Activated T-cell treated with anti-CD3 and anti-CD28 coated beads, Interleukin-2, amount 50 U/mL, for 72 hours (primary cell): ENCODE results near the gene PGAM1. TPM values are rescaled to one million over a fixed set of nuclear protein-coding genes. Genes with fewer than 3 reads are reported as not detected.

Source experiments
- ATAC-seq, 2 donors: fragments of 150-1000 bp; cut with Tn5 transposase; replicated peaks in 1 of 2; 2 replicates each; pipeline ENCODE4 v1.10.0; 2021; ENCODE audit warnings: moderate library complexity in 2 of 2, mild to moderate bottlenecking in 1 of 2
- DNase-seq, 2 donors: peaks; one replicate each; pipeline ENCODE4 v3.0.0; 2021 to 2022; ENCODE audit warnings: mixed read lengths in 1 of 2
- H3K27ac Mint-ChIP-seq: one replicate; pipeline ENCODE4 v1.8.0; 2022; ENCODE audit warnings: mild to moderate bottlenecking, moderate library complexity, mixed read lengths
- H3K27me3 Mint-ChIP-seq: one replicate; pipeline ENCODE4 v1.8.0; 2022; ENCODE audit warnings: low read depth, mixed read lengths
- H3K36me3 Mint-ChIP-seq, 2 donors: one replicate each; pipeline ENCODE4 v1.8.0; 2022; ENCODE audit warnings: mixed read lengths in 2 of 2, mild to moderate bottlenecking in 1 of 2; ENCODE audit not compliant: insufficient read depth in 2 of 2
- H3K4me1 Mint-ChIP-seq: one replicate; pipeline ENCODE4 v1.8.0; 2022; ENCODE audit warnings: low read depth, mixed read lengths
- H3K4me3 Mint-ChIP-seq, 2 donors: one replicate each; pipeline ENCODE4 v1.8.0; 2022; ENCODE audit warnings: mild to moderate bottlenecking in 2 of 2, mixed read lengths in 2 of 2, moderate library complexity in 2 of 2
- H3K9me3 Mint-ChIP-seq, 2 donors: one replicate each; pipeline ENCODE4 v1.8.0; 2022; ENCODE audit warnings: mixed read lengths in 2 of 2
- total RNA-seq, 2 donors: library from RNA; stranded (reverse); gene quantifications; one replicate each; pipeline ENCODE4 v1.2.3, GENCODE V29; 2022

PGAM1 gene
- 100 to 1,000 TPM; 362 to 512 TPM for total RNA-seq

DNA sequence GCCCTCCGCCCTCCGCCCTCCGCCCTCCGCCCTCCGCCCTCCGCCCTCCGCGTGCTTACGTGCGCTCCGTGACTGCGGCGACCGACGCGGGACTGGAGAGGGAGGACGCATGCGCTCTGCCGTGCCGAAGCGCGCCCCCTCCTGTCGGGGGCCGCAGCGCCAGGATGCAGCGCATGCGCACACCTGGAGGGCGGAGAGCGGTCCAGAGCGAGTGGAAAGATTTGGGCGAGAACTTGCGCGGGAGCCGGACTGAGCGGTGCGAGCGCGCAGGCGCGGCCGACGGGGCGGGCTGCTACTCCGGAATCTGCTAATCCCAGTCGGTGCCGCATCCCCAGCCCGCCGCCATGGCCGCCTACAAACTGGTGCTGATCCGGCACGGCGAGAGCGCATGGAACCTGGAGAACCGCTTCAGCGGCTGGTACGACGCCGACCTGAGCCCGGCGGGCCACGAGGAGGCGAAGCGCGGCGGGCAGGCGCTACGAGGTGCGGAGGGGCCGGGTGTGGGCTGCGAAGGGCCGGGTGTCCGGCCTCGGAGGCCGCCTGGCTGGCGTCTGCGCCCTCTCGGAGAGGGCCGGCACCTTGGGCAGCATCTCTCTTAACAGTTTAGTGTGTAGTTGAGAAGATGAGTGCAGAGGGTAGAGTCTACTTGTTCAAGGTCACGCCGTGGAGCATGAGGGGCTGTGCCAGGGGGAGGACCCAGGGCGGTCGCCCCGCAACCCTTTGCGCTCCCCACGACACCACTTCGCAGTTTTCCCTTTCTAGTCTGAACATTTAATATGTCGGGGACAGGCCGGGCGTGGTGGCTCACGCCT, at the start of gene PGAM1:
Gene PGAM1, plus strand, starts transcription at position 228 of the 812 bp plus-strand sequence. Its CDS starts 117 bp downstream, at position 345.
- H3K27ac Mint-ChIP-seq = peak within 1 kb of the TSS; percentile 98
- peak; percentile 80 for ATAC-seq
- no peaks in the 10 kb centered on the region for H3K9me3 Mint-ChIP-seq
- peak within 1 kb of the TSS; percentile 76 to 97 for H3K4me3 Mint-ChIP-seq
- peaks cover 16 to 32% of the 10 kb centered on the region in 2 donors for H3K36me3 Mint-ChIP-seq
- H3K27me3 Mint-ChIP-seq = no peaks in the 10 kb centered on the region
- peaks cover 60% of the 10 kb centered on the region for H3K4me1 Mint-ChIP-seq
- peak; percentile 94 to 98 for DNase-seq

DNA sequence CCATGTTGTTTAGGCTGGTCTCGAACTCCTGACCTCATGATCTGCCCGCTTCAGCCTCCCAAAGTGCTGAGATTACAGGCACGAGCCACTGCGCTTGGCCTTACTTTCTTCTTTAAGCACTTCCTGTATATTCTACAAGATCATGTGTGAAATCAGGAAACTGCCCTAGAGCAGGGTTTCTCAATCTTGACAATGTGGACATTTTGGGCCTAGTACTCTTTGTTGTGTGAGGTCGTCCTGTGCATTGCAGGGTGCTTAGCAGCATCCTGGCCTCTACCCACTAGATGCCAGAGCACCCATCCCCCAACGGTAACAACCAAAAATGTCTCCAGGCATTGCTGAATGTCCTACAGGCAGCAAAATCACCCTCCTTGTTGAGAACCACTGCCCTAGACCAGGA, 49.6 kb upstream of the PGAM1 start:
- Mint-ChIP-seq H3K4me3 (no peak overlapping the region), H3K4me1 (no peaks in the 10 kb centered on the region), H3K36me3 (peaks cover 2 to 7% of the 10 kb centered on the region in 2 donors), H3K27ac (no peak overlapping the region), H3K9me3 (no peaks in the 10 kb centered on the region), H3K27me3 (no peaks in the 10 kb centered on the region)
- DNase-seq = no peak
- no peak for ATAC-seq

DNA sequence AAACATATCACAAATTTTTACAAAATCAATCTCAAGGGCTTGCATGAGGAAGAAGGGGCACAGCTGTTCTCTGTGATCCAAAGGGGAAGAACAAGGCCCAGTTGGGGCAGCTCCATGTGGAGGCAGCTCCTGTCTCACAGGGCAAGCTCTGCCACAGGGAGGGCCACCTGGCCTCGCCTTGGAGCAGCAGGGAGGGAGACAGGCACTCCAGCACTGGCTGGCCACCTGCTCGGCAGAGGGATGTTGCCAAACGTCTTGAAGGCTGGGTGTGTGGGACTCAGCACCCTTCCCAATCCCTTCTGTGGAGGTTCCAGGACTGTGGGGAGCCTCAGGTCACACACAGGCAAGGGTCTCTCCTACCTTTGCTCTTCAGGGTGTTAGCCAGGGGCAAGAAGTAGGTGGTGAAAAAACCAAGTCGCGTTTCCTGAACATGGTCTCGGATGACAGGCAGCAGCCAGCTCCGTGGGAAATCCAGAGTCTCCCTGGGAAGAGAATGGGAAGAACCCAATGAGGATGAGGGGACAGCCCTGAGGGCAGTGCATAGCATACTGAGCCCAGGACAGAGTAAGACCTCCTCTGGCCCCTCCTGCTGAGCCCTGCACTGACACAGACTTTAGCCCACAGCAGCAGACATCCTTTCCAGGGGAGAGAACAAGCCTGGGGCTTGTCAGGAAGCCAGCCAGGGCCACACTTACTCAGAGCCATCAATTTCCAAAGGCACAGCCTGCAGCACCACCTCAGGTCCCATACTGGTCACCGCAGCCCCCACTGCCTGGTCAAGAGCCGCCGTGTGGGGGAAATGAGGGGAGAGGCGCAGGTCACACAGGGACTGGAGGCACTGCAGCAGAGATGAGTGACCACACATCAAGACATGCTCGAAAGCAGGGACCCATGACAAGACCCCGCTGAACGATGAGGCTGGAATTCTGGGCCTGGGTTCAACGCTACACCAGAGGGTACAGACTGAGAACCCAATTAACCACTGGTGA, 46.8 kb upstream of the PGAM1 start:
- ATAC-seq = no peak
- no peaks in the 10 kb centered on the region for H3K27me3 Mint-ChIP-seq
- H3K27ac Mint-ChIP-seq = no peak overlapping the region

DNA sequence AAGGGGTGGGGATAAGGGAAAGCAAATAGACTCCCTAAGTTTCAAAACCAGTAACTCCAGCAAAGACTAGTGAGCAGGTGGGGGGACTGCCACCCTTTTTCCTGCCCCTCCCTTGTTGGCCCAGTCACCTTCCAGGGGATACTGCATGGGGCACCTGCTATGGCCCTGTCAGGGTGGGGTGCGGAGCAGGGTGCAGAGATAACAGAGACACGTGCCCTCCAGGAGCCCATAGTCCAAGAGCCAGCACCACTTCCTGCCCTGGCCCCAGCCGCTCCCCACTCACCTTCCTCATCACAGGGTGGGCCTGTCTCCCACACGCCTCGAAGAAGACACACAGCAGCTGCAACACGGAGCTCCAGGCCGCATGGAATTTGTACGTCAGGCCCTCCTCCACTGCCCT, 45.5 kb upstream of the PGAM1 start:
- DNase-seq = no peak
- H3K27me3 Mint-ChIP-seq = no peaks in the 10 kb centered on the region
- ATAC-seq = no peak
- no peak overlapping the region for H3K4me3 Mint-ChIP-seq
- H3K27ac Mint-ChIP-seq = no peak overlapping the region
- H3K4me1 Mint-ChIP-seq = no peaks in the 10 kb centered on the region
- H3K9me3 Mint-ChIP-seq = no peaks in the 10 kb centered on the region
- H3K36me3 Mint-ChIP-seq = peaks cover 2 to 9% of the 10 kb centered on the region in 2 donors

More for the DNA sequence above, 46.8 kb upstream of the PGAM1 start:
- no peak for DNase-seq
- H3K36me3 Mint-ChIP-seq = peaks cover 2 to 9% of the 10 kb centered on the region in 2 donors
- no peaks in the 10 kb centered on the region for H3K9me3 Mint-ChIP-seq
- no peaks in the 10 kb centered on the region for H3K4me1 Mint-ChIP-seq
- H3K4me3 Mint-ChIP-seq = no peak overlapping the region

DNA sequence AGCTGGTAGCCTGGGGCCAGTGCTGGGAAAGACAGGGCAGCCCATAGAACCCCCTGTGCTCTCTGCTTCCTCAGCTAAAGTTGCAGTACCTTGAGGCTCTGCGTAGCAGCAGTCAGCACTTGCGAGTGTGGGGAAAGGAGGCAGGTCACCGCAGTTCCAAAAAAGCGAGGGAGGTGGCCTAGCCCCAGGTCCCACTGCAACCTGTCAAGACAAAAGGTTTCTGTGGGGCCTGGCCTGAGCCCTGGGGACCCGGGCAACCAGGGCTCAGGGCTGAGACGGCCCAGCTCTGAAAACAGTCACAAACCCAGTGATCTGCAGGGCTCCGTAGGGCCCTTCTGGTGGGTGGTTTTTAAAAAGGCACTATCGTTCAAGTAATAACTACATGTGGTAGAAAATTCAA, 44.4 kb upstream of the PGAM1 start:
- peaks cover 2 to 8% of the 10 kb centered on the region in 2 donors for H3K36me3 Mint-ChIP-seq
- ATAC-seq (no peak), DNase-seq (no peak)
- H3K9me3 Mint-ChIP-seq = no peaks in the 10 kb centered on the region
- H3K27ac Mint-ChIP-seq = no peak overlapping the region
- no peaks in the 10 kb centered on the region for H3K4me1 Mint-ChIP-seq
- no peaks in the 10 kb centered on the region for H3K27me3 Mint-ChIP-seq
- H3K4me3 Mint-ChIP-seq = no peak overlapping the region

DNA sequence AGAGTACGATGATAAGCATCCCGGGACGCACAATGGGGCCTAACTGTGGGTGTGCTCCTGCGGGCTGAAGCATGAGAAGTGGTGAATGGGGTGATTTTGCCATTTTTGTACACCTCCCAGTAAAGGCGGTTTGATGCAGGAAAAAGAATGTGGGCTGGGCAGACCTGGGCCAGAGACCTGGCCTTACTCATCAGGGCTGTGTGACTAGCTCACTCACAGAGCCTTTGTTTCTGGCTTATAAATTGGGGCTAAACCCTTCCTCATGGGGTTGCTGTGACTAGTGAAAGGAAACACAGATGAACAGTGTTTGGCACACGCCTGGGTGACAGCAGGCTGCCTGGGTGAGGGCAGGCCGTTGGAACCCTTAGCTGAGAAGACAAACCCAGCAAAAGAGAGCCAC, 42.8 kb upstream of the PGAM1 start:
- ATAC-seq (no peak), DNase-seq (no peak)
- no peaks in the 10 kb centered on the region for H3K27me3 Mint-ChIP-seq
- peaks cover 2 to 6% of the 10 kb centered on the region in 2 donors for H3K36me3 Mint-ChIP-seq
- H3K27ac Mint-ChIP-seq = no peak overlapping the region
- H3K4me3 Mint-ChIP-seq = no peak overlapping the region
- H3K4me1 Mint-ChIP-seq = no peaks in the 10 kb centered on the region
- no peaks in the 10 kb centered on the region for H3K9me3 Mint-ChIP-seq

DNA sequence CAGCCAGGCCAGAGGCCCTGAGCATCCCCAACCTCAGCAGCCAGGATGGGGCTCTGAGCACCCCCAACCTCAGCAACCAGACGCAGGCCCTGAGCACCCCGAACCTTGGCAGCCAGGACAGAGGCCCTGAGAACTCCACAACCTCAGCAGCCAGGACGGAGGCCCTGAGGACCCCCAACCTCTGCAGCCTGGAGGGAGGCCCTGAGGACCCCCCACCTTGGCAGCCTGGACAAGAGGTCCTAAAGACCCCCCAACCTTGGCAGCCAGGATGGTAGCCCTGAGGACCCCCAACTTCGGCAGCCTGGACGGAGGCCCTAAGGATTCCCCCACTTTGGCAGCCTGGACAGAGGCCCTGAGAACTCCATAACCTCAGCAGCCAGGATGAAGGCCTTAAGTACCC, 41.8 kb upstream of the PGAM1 start:
- Mint-ChIP-seq H3K27ac (no peak overlapping the region), H3K27me3 (no peaks in the 10 kb centered on the region), H3K4me1 (no peaks in the 10 kb centered on the region), H3K9me3 (no peaks in the 10 kb centered on the region), H3K36me3 (peaks cover 5 to 8% of the 10 kb centered on the region in 2 donors), H3K4me3 (no peak overlapping the region)
- DNase-seq (no peak), ATAC-seq (no peak)

DNA sequence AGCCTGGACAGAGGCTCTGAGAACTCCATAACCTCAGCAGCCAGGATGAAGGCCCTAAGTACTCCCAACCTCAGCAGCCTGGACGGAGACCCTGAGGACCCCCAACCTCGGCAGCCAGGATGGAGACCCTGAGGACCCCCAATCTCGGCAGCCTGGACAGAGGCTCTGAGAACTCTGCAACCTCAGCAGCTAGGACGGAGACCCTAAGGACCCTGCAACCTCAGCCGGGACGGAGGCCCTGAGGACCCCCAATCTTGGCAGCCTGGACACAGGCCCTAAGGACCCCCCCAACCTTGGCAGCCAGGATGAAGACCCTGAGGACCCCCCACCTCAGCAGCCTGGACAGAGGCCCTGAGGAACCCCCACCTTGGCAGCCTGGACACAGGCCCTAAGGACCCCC, 41.4 kb upstream of the PGAM1 start:
- Mint-ChIP-seq H3K9me3 (no peaks in the 10 kb centered on the region), H3K4me1 (no peaks in the 10 kb centered on the region), H3K36me3 (peaks cover 5 to 8% of the 10 kb centered on the region in 2 donors), H3K27ac (no peak overlapping the region), H3K27me3 (no peaks in the 10 kb centered on the region), H3K4me3 (no peak overlapping the region)
- DNase-seq (no peak), ATAC-seq (no peak)

DNA sequence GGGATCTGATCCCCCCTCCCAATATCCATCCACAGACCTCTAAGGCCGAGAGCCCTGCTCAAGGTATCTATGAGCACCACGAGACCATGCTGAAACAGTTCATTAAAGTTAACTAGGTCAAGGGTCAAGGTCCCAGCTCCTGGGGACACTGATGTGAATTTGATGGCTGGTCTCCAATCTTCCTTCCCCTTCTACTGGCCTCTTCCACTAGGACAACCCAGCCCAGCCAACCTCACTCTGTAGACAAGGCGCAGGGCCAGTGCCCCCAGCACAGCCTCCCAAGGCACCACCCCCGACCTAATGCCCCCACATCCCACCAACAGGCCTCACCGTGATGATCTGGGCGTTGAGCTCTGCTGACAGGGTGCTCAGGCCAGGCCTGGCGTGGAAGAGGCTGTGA, 40.4 kb upstream of the PGAM1 start:
- H3K36me3 Mint-ChIP-seq = peaks cover 5 to 7% of the 10 kb centered on the region in 2 donors
- H3K27me3 Mint-ChIP-seq = no peaks in the 10 kb centered on the region
- no peaks in the 10 kb centered on the region for H3K9me3 Mint-ChIP-seq
- H3K4me1 Mint-ChIP-seq = no peaks in the 10 kb centered on the region
- H3K4me3 Mint-ChIP-seq = no peak overlapping the region
- no peak overlapping the region for H3K27ac Mint-ChIP-seq
- ATAC-seq (no peak), DNase-seq (no peak)

DNA sequence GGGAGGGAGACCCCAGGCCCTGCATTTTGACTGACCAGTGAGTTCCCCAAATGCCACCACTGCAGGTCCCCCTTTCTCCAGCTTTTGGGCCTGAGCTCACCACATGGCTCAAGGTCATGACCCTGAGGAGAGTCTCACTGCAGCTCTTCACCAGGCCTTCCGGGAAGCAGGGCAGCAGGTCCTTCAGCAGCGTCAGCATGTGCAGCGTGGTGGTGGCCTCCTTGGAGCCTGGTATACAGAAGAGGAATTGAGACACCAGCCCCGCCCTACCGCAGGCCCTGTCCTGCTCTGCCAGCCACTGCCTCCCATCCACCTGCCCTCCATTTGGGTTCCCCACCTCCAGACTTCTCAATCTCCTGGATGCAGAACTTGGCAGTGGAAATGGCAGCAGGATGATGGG, 37.8 kb upstream of the PGAM1 start:
- DNase-seq (no peak), ATAC-seq (no peak)
- no peak overlapping the region for H3K4me3 Mint-ChIP-seq
- no peaks in the 10 kb centered on the region for H3K27me3 Mint-ChIP-seq
- H3K4me1 Mint-ChIP-seq = peaks cover 3% of the 10 kb centered on the region
- H3K9me3 Mint-ChIP-seq = no peaks in the 10 kb centered on the region
- peaks cover 4 to 7% of the 10 kb centered on the region in 2 donors for H3K36me3 Mint-ChIP-seq
- no peak overlapping the region for H3K27ac Mint-ChIP-seq

DNA sequence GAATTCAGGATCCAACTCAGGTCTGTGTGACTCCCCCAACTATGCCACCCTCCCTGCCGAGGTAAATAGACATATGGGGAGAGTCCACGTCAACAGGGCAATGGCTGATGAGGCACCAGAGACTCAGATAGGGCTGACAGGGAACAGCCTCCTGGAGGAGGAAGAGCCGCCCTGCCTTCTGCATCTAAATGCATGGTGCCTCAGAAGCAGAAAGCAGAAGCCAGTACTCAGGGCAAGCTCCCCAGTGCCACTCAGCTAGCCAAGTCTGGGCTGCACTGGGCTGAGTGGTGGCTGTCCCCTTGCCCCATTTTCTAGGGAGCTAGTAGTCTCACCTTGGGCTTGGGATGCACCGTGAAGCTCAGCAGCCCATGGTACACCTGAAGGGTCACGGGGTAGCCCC, 35.9 kb upstream of the PGAM1 start:
- Mint-ChIP-seq H3K27ac (no peak overlapping the region), H3K9me3 (no peaks in the 10 kb centered on the region), H3K4me1 (peaks cover 9% of the 10 kb centered on the region), H3K27me3 (no peaks in the 10 kb centered on the region), H3K36me3 (peaks cover 7 to 8% of the 10 kb centered on the region in 2 donors), H3K4me3 (no peak overlapping the region)
- ATAC-seq = no peak
- DNase-seq = no peak

DNA sequence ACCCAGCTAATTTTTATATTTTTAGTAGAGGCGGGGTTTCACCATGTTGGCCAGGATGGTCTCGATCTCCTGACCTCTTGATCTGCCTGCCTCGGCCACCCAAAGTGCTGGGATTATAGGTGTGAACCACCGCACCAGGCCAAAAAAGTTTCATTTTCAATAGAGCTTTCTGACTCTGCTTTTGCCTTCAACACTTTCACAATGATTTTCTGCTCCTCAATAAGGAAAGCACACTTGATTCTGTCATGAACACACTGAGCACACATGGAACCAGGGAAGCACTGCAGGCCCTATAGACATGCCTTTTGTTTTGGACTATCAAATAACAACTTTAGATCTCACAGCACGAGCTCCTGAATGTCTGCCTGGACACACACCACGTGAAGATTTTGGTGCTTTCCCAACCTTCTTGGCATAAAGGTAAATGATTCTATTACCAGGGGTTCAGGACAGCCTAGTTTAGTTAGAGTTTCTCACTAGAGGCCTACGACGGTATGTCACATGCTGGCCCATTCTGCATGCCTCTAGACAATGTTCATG, 32.9 kb upstream of the PGAM1 start:
- H3K27ac Mint-ChIP-seq = peak overlapping the region; percentile 15

DNA sequence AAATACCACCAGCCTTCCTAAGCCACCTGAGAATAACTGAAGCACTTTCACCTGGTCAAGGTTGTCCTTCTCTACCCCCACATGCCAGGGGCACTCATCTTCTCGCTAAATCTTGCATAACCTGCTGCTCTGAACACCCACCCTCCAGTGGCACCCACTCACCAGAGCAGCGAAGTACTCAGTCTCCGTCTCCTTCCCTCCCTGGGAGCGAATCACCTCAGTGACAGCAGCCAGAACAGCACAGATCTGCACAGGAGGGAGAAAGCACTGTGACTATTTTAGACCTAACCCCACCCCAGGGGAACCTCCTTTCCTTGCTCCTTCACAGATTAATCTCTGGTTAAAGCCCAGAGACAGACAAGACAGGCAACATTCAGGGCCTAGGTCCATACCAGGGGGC, 29.9 kb upstream of the PGAM1 start:
- Mint-ChIP-seq H3K4me1 (peaks cover 20% of the 10 kb centered on the region), H3K36me3 (peaks cover 2 to 11% of the 10 kb centered on the region in 2 donors), H3K9me3 (no peaks in the 10 kb centered on the region), H3K27ac (no peak overlapping the region), H3K4me3 (no peak overlapping the region), H3K27me3 (no peaks in the 10 kb centered on the region)
- DNase-seq = no peak
- ATAC-seq = no peak

More for the DNA sequence above, 32.9 kb upstream of the PGAM1 start:
- ATAC-seq = no peak
- DNase-seq = no peak
- H3K9me3 Mint-ChIP-seq = no peaks in the 10 kb centered on the region
- peaks cover 7 to 13% of the 10 kb centered on the region in 2 donors for H3K36me3 Mint-ChIP-seq
- peaks cover 9% of the 10 kb centered on the region for H3K4me1 Mint-ChIP-seq
- no peak overlapping the region for H3K4me3 Mint-ChIP-seq
- no peaks in the 10 kb centered on the region for H3K27me3 Mint-ChIP-seq
